Measurements from ENCODE around the gene ATP8A1. TPM values are rescaled to one million over a fixed set of nuclear protein-coding genes. Genes with fewer than 3 reads are reported as not detected.

Gene ATP8A1
- total RNA-seq, 1 donor from 2014 or later: 13.7 TPM

- Mint-ChIP-seq H3K9me3 (ENCODE audit: low read depth) (peaks cover 2% of the 10 kb centered on the region), H3K27ac (no peak overlapping the region), H3K4me3 (ENCODE audit: low read depth) (no peak overlapping the region), H3K27me3 (no peaks in the 10 kb centered on the region), H3K4me1 (ENCODE audit: low read depth) (no peaks in the 10 kb centered on the region), H3K36me3 (ENCODE audit: insufficient read depth) (no peaks in the 10 kb centered on the region)
- no peak for TF ChIP-seq CTCF (IDR thresholded peaks at IDR 0.05; ENCODE audit: unreplicated experiment)
- DNase-seq (ENCODE audit: low spot score, unreplicated experiment): no peak
Measured at GRCh38 chr4:42366959-42367358, 289.9 kb downstream of the ATP8A1 start.

DNA sequence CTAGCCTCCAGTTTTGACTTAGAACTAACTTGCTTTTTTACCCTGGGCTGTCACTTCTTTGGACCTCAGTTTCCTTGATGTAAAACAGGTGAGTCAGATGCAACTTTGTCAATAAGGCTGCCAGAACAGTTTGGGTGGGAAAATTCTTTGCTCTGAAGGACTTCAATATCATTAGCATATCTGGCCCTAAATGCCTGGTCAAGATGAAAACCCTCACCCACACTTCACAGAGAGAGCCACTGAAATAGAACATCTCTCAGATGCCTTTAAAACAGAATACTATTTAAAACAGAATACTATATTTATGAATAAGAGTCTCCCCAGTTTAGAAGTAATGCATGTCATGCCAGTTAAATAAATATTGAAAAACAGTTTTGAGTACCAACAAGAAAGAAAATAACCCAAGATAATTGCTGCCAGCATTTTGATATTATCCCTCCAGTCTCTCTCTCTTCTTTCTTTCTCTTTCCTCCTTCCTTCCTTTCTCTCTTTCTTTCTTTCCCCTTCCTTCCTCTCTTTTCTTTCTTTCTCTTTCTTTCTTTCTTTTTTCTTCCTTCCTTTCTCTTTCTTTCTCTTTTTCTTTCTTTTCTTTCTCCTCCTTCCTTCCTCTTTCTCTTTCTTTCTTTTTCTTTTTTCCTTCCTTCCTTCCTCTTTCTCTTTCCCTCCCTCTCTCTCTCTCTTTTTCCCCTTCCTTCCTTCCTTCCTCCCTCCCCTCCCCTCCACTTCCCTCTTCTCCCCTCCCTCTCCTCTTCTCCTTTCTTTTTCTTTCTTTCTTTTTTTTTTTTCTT lies 292.4 kb downstream of the ATP8A1 start:
- Mint-ChIP-seq H3K4me3 (ENCODE audit: low read depth) (no peak overlapping the region), H3K27ac (no peak overlapping the region), H3K36me3 (ENCODE audit: insufficient read depth) (no peaks in the 10 kb centered on the region), H3K27me3 (no peaks in the 10 kb centered on the region), H3K4me1 (ENCODE audit: low read depth) (peaks cover 10% of the 10 kb centered on the region), H3K9me3 (ENCODE audit: low read depth) (peaks cover 2% of the 10 kb centered on the region)
- TF ChIP-seq CTCF (IDR thresholded peaks at IDR 0.05; ENCODE audit: unreplicated experiment): no peak
- DNase-seq (ENCODE audit: low spot score, unreplicated experiment): no peak

DNA sequence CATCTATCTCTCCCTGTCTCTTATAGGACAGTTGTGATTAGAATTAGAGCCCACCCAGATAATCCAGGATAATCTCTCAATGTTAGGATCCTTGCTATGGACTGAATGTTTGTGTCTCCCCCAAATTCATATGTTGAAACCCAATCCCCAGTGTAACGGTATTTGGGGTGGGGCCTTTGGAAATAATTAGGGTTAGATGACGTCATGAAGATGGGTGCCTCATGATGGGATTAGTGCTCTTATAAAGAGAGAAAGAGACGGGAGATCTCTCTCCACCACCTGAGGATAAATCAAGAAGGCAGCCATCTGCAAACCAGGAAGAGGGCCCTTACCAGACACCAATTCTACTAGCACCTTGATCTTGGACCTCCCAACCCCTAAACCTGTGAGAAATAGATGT lies 293.3 kb downstream of the ATP8A1 start:
- DNase-seq (ENCODE audit: low spot score, unreplicated experiment): no peak
- Mint-ChIP-seq H3K36me3 (ENCODE audit: insufficient read depth) (no peaks in the 10 kb centered on the region), H3K9me3 (ENCODE audit: low read depth) (peaks cover 2% of the 10 kb centered on the region), H3K27me3 (no peaks in the 10 kb centered on the region), H3K4me3 (ENCODE audit: low read depth) (no peak overlapping the region), H3K27ac (no peak overlapping the region), H3K4me1 (ENCODE audit: low read depth) (peaks cover 17% of the 10 kb centered on the region)
- no peak for TF ChIP-seq CTCF (IDR thresholded peaks at IDR 0.05; ENCODE audit: unreplicated experiment)

GRCh38 chr4:42362591-42362990 lies 294.3 kb downstream of the ATP8A1 start:
- H3K4me3 Mint-ChIP-seq (ENCODE audit: low read depth): no peak overlapping the region
- H3K36me3 Mint-ChIP-seq (ENCODE audit: insufficient read depth): no peaks in the 10 kb centered on the region
- no peaks in the 10 kb centered on the region for H3K27me3 Mint-ChIP-seq
- H3K9me3 Mint-ChIP-seq (ENCODE audit: low read depth): peaks cover 2% of the 10 kb centered on the region
- peaks cover 22% of the 10 kb centered on the region for H3K4me1 Mint-ChIP-seq (ENCODE audit: low read depth)
- TF ChIP-seq CTCF (IDR thresholded peaks at IDR 0.05; ENCODE audit: unreplicated experiment): no peak
- no peak for DNase-seq (ENCODE audit: low spot score, unreplicated experiment)
- H3K27ac Mint-ChIP-seq: no peak overlapping the region

GRCh38 chr4:42361456-42361855 lies 295.4 kb downstream of the ATP8A1 start:
- Mint-ChIP-seq H3K9me3 (ENCODE audit: low read depth) (no peaks in the 10 kb centered on the region), H3K27ac (no peak overlapping the region), H3K4me3 (ENCODE audit: low read depth) (no peak overlapping the region), H3K27me3 (no peaks in the 10 kb centered on the region), H3K4me1 (ENCODE audit: low read depth) (peaks cover 22% of the 10 kb centered on the region), H3K36me3 (ENCODE audit: insufficient read depth) (no peaks in the 10 kb centered on the region)
- no peak for TF ChIP-seq CTCF (IDR thresholded peaks at IDR 0.05; ENCODE audit: unreplicated experiment)
- DNase-seq (ENCODE audit: low spot score, unreplicated experiment): no peak
